Upper lobe of left lung (tissue), 6 donors: ENCODE measurements around the gene RNF38. TPM values are rescaled to one million over a fixed set of nuclear protein-coding genes. Genes with fewer than 3 reads are reported as not detected.
"Not testable (repeated sequence)": the region's sequence is repeated elsewhere in the genome, so short reads cannot be mapped to it uniquely, and the experiment has no call there.

ENCODE experiments used
- ATAC-seq, 2 donors: fragments of 200-7000 bp; cut with Tn5 transposase; one replicate each; pipeline ENCODE4 v1.9.1; 2022; ENCODE audit warnings: mild to moderate bottlenecking in 2 of 2, moderate library complexity in 2 of 2; ENCODE audit not compliant: low FRiP score in 2 of 2
- DNase-seq, 2 donors: peaks; one replicate each; pipeline ENCODE4 v3.0.0-alpha.2; 2019 to 2020
- H3K27ac ChIP-seq, 4 donors: fragments of 200-600 bp; sonication (generic); one replicate each; pipeline ENCODE4 v1.5.1; 2016 to 2019
- H3K27me3 ChIP-seq, 4 donors: fragments of 200-600 bp; sonication (generic); one replicate each; pipeline ENCODE4 v1.5.1; 2017 to 2019
- H3K36me3 ChIP-seq, 4 donors: fragments of 200-600 bp; sonication (generic); one replicate each; pipeline ENCODE4 v1.5.1; 2016 to 2019
- H3K4me1 ChIP-seq, 4 donors: fragments of 200-600 bp; sonication (generic); one replicate each; pipeline ENCODE4 v1.5.1; 2018 to 2019
- H3K4me3 ChIP-seq, 4 donors: fragments of 200-600 bp; sonication (generic); one replicate each; pipeline ENCODE4 v1.5.1; 2017 to 2019; ENCODE audit warnings: mild to moderate bottlenecking in 2 of 4, moderate library complexity in 1 of 4
- H3K9me3 ChIP-seq, 4 donors: fragments of 200-600 bp; sonication (generic); one replicate each; pipeline ENCODE4 v1.5.1; 2018 to 2019
- CTCF ChIP-seq, 6 experiments: fragments of 450-650 bp in 4 of 6; fragments of 200-600 bp in 2 of 6; sonication (generic) in 2 of 6; IDR thresholded peaks; one replicate each; pipeline ENCODE4 v1.5.1; 2016 to 2019; ENCODE audit warnings: antibody characterized with exemption in 6 of 6
- EP300 ChIP-seq, 4 donors: sonication (generic); formaldehyde crosslinking; IDR thresholded peaks; one replicate each; pipeline ENCODE4 v1.5.1; 2017; ENCODE audit warnings: antibody characterized with exemption in 4 of 4, control low read depth in 2 of 4
- POLR2A ChIP-seq, 4 donors: fragments of 450-650 bp; IDR thresholded peaks; one replicate each; pipeline ENCODE4 v1.5.1; 2016 to 2017; ENCODE audit warnings: antibody characterized with exemption in 4 of 4, mild to moderate bottlenecking in 2 of 4
- POLR2AphosphoS5 ChIP-seq, 2 donors: sonication (generic); formaldehyde crosslinking; IDR thresholded peaks; one replicate each; pipeline ENCODE4 v1.5.1; 2017; ENCODE audit warnings: antibody characterized with exemption in 2 of 2
- WGBS, 2 donors: methylation state at CpG; one replicate each; pipeline ENCODE4 v1.1.5; 2017 to 2018; 5-methylcytosine and 5-hydroxymethylcytosine counted together
- total RNA-seq, 6 donors: library from RNA; depleted of rRNA in 4 of 6; stranded (reverse); fragments of >200 nt in 4 of 6; gene quantifications; one replicate each; pipeline versions ENCODE4 v1.1.0 to v1.2.1, GENCODE V29; 2016 to 2021
- donor health status: DM: no; HTN: no; CAD: no; lungs with moderate emphysema.
- donor health status: DM: no; HTN: yes; CAD: no; lungs with severe emphysema.

Gene RNF38
- total RNA-seq, 6 donors from 2014 or later = 17.4 to 41.9 (median 34.3) TPM

DNA sequence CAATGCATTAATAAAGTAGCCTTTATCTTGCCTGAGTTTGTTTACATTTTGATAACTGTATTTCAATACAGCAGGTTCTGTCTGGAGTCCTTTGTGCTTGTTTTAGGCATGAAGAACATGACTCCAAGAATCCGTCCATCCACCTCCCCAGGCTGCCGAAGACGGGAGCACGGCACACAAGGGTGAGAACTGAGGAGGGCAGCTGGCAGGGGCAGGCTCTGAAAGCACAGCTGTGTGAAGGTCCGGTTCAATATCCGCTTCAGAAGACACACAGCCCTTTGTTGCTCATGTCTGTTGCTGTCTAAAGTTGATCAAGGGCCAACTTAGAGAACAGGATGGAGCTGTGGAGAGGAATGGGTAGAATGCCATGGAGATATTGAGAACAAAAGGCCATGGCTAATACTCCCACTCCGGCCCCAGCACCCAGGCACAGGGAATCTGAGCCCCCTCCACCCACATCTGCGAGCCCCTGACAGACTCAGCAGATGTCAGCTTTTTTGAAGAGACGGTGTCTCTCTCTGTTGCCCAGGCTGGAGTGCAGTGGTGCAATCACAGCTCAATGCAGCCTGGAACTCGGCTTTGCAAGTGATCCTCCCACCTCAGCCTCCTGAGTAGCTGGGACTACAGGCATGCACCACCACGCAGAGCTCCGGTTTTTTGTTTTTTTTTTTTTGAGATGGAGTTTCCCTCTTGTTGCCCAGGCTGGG is 83.3 kb downstream of the RNF38 start:
- no peak for TF ChIP-seq CTCF (IDR thresholded peaks at IDR 0.05)
- no peak for TF ChIP-seq POLR2A (IDR thresholded peaks at IDR 0.05)
- no peak for DNase-seq

DNA sequence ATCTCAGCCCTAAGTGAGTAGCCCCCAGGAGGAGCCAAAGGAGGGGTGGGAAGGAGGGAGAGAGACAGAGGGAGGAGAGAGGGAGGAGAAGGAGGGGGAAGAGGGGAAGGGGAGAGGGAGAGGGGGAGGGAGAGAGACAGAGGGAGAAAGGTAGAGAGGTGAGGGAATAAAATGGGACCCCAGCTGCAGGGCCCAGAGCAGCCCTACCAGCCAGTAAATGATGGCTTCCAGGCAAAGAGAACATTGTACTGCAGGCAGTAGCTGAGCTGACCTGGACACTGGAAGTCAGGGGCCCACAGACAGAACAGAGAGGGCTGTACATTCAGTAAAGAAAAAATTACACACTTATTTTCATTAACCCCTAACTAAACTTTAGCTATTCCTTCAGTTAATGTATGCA is 84.0 kb downstream of the RNF38 start:
- H3K9me3 ChIP-seq = no peaks in the 10 kb centered on the region
- ATAC-seq = no peak
- H3K27ac ChIP-seq = no peak overlapping the region
- DNase-seq = no peak
- peaks cover 0 to 14% (median 12%) of the 10 kb centered on the region in 4 donors for H3K4me1 ChIP-seq
- TF ChIP-seq POLR2A (IDR thresholded peaks at IDR 0.05) (no peak), EP300 (IDR thresholded peaks at IDR 0.05) (no peak), POLR2AphosphoS5 (IDR thresholded peaks at IDR 0.05) (no peak), CTCF (IDR thresholded peaks at IDR 0.05) (no peak)
- H3K4me3 ChIP-seq = no peak overlapping the region
- no peaks in the 10 kb centered on the region for H3K27me3 ChIP-seq
- H3K36me3 ChIP-seq = no peaks in the 10 kb centered on the region

More for the DNA sequence above, 83.3 kb downstream of the RNF38 start:
- Histone ChIP-seq H3K4me1 (peaks cover 0 to 14% (median 12%) of the 10 kb centered on the region in 4 donors), H3K27me3 (no peaks in the 10 kb centered on the region), H3K27ac (no peak overlapping the region), H3K9me3 (no peaks in the 10 kb centered on the region), H3K36me3 (no peaks in the 10 kb centered on the region), H3K4me3 (no peak overlapping the region)
- WGBS, 2 donors = 37 to 38% methylated on average over 10 to 11 of the region's 12 CpGs
- peak in 1 of 2 donors; percentile 5 for ATAC-seq

- 53 to 80% methylated on average over 2 to 3 of the region's 3 CpGs for WGBS, 2 donors
- ATAC-seq (no peak), DNase-seq (no peak)
- H3K27ac ChIP-seq = no peak overlapping the region
- peaks cover 0 to 14% (median 12%) of the 10 kb centered on the region in 4 donors for H3K4me1 ChIP-seq
- no peak overlapping the region for H3K4me3 ChIP-seq
- no peaks in the 10 kb centered on the region for H3K9me3 ChIP-seq
- no peaks in the 10 kb centered on the region for H3K36me3 ChIP-seq
- no peaks in the 10 kb centered on the region for H3K27me3 ChIP-seq
- no peak for TF ChIP-seq POLR2A (IDR thresholded peaks at IDR 0.05)
Observed at GRCh38 chr9:36315283-36315682, 84.8 kb downstream of the RNF38 start.

DNA sequence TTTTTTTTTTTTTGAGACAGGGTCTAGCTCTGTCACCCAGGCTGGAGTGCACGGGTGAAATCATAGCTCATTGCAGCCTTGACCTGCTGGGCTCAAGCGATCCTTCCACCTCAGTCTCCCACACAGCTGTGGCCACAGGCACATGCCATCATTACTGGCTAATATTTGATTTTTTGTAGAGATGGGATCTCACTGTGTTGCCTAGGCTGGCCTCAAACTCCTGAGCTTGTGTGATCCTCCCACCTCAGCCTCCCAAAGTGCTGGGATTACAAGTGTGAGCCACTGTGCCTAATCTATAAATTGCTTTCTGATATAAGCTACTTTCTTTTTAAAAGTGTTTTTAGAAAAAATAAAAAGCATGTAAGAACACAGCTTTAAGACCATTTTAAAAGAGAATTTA is 85.3 kb downstream of the RNF38 start:
- Histone ChIP-seq H3K27me3 (no peaks in the 10 kb centered on the region), H3K4me1 (peaks cover 0 to 14% (median 12%) of the 10 kb centered on the region in 4 donors), H3K27ac (no peak overlapping the region), H3K4me3 (no peak overlapping the region), H3K9me3 (no peaks in the 10 kb centered on the region), H3K36me3 (no peaks in the 10 kb centered on the region)
- TF ChIP-seq EP300 (IDR thresholded peaks at IDR 0.05) (no peak), POLR2AphosphoS5 (IDR thresholded peaks at IDR 0.05) (no peak), POLR2A (IDR thresholded peaks at IDR 0.05) (no peak), CTCF (IDR thresholded peaks at IDR 0.05) (no peak)
- DNase-seq = no peak
- WGBS, 2 donors = 94 to 100% methylated on average over 2 of the region's 2 CpGs
- ATAC-seq = no peak

GRCh38 chr9:36306471-36307306 is 93.4 kb downstream of the RNF38 start:
- WGBS, 2 donors = 51 to 62% methylated on average over 8 of the region's 8 CpGs
- Histone ChIP-seq H3K9me3 (no peaks in the 10 kb centered on the region), H3K27ac (no peak overlapping the region), H3K27me3 (no peaks in the 10 kb centered on the region), H3K36me3 (no peaks in the 10 kb centered on the region), H3K4me1 (peaks cover 0 to 7% (median 0%) of the 10 kb centered on the region in 4 donors), H3K4me3 (no peak overlapping the region)
- DNase-seq (no peak), ATAC-seq (no peak)
- TF ChIP-seq EP300 (IDR thresholded peaks at IDR 0.05) (no peak), POLR2A (IDR thresholded peaks at IDR 0.05) (no peak), POLR2AphosphoS5 (IDR thresholded peaks at IDR 0.05) (no peak), CTCF (IDR thresholded peaks at IDR 0.05) (no peak)

DNA sequence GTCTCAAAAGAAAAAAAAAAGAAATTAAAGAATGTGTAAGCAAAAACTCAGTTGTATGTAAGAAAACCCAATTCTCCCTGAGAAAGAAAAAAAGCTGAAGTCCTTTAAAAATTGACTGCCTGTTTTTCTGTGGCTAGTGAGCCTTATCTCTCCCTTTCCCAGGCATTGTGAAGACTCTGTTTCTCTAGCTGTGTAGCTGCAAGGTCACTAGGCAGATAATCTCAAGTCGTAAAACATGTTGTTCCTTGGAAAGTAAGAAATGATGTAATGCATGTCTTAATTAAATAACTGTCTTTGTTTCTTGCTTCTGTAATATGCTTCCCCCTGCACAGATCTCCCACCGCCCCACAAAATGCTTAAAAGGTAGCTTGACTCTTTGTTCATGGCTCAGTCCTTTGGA is 95.7 kb downstream of the RNF38 start:
- not testable (repeated sequence) for H3K27me3 ChIP-seq, ATAC-seq, H3K36me3 ChIP-seq, DNase-seq, H3K27ac ChIP-seq, H3K9me3 ChIP-seq, H3K4me1 ChIP-seq, H3K4me3 ChIP-seq
- 89% methylated on average over 2 of the region's 2 CpGs for WGBS, 2 donors
